Fibroblast of villous mesenchyme (primary cell): ENCODE results near the gene SYT5. TPM values are rescaled to one million over a fixed set of nuclear protein-coding genes. Genes with fewer than 3 reads are reported as not detected.
"Not testable (repeated sequence)": the region's sequence is repeated elsewhere in the genome, so short reads cannot be mapped to it uniquely, and the experiment has no call there.

Source experiments
- DNase-seq: peaks from one replicate; pipeline ENCODE4 v3.0.0-alpha.2; 2010; ENCODE audit warnings: low read depth
- H3K4me3 ChIP-seq: 2 replicates; pipeline ENCODE4 v1.5.1; 2011; ENCODE audit warnings: low read depth, mild to moderate bottlenecking, low read length
- CTCF ChIP-seq: IDR thresholded peaks from 2 replicates; pipeline ENCODE4 v1.5.1; 2012; ENCODE audit warnings: low read depth, mild to moderate bottlenecking, low read length; ENCODE audit not compliant: insufficient read depth
- total RNA-seq: library from RNA; depleted of rRNA; stranded (reverse); fragments of >200 nt; gene quantifications from 2 replicates; pipeline ENCODE4 v1.2.3, GENCODE V29; 2012

Gene SYT5
- total RNA-seq, 1 donor, result 0.86 TPM

- H3K4me3 ChIP-seq, result no peak overlapping the region
- DNase-seq, result peak; percentile 77
- TF ChIP-seq CTCF, result no peak
Measured at GRCh38 chr19:55158848-55159749, 21.0 kb downstream of the SYT5 start.

- H3K4me3 ChIP-seq, result no peak overlapping the region
- no peak for DNase-seq
- no peak for TF ChIP-seq CTCF
Measured at GRCh38 chr19:55158423-55158822, 21.7 kb downstream of the SYT5 start.

- H3K4me3 ChIP-seq, result no peak within 1 kb of the TSS
- TF ChIP-seq CTCF, result no peak
- no peak for DNase-seq
Measured at GRCh38 chr19:55157064-55157908, 22.8 kb downstream of the SYT5 start, which contains the start of gene TNNI3. Gene TNNI3, minus strand, starts transcription at chr19:55157732. Its CDS starts 143 bp downstream, at chr19:55157589.

GRCh38 chr19:55156202-55157063 lies 23.7 kb downstream of the SYT5 start:
- no peak for DNase-seq
- H3K4me3 ChIP-seq, result no peak overlapping the region
- no peak for TF ChIP-seq CTCF

GRCh38 chr19:55155784-55156183 lies 24.3 kb downstream of the SYT5 start:
- H3K4me3 ChIP-seq, DNase-seq: not testable (repeated sequence)

GRCh38 chr19:55153652-55154264 lies 26.3 kb downstream of the SYT5 start:
- DNase-seq, result no peak
- no peak overlapping the region for H3K4me3 ChIP-seq
- TF ChIP-seq CTCF, result no peak
